ENCODE measurements around the gene PTPRN2.

GRCh38 chr7:158270106-158270775 is 317.4 kb downstream of the PTPRN2 start:
- TF ChIP-seq CTCF (conservative IDR thresholded peaks at IDR 0.05 in 1 of 2, IDR thresholded peaks at IDR 0.05 in 1 of 2; ENCODE audit: low read depth in 1 of 2, low read length in 2 of 2), result no peak
- no peak for TF ChIP-seq EZH2 (IDR thresholded peaks at IDR 0.05; ENCODE audit: low read length, missing control alignments)

All from fibroblast of lung (primary cell).